ENCODE measurements around the gene LYG1. TPM values are rescaled to one million over a fixed set of nuclear protein-coding genes. Genes with fewer than 3 reads are reported as not detected.
"Not testable (repeated sequence)": the region's sequence is repeated elsewhere in the genome, so short reads cannot be mapped to it uniquely, and the experiment has no call there.

Gene LYG1
- total RNA-seq: 0.12 and 0.22 TPM in 2 replicates

DNA sequence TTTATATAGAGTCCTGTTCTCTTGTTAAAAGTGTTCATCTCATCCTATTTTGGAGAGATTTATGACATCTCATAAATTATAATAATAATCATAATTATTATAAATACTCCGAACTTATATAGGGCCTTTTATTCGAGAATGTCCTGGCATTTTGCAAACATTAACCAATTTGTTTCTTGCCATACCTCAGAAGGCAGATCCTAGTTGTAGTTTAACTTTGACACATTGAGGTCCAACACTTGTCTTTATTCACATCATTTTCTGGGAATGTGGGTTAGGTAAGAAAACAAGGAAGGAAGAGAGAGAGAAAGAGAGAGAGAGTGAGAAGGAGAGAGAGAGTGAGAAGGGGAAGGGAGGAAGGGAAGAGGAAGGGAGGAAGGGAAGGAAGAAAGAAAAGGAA lies at the start of gene LYG1:
Gene LYG1, minus strand, starts transcription at position 101 of the 400 bp plus-strand sequence. CDS start 5,527 bp downstream, outside the sequence.
- not testable (repeated sequence) for DNase-seq (ENCODE audit: low read depth); H3K4me3 ChIP-seq (ENCODE audit: low read depth, low read length)

DNA sequence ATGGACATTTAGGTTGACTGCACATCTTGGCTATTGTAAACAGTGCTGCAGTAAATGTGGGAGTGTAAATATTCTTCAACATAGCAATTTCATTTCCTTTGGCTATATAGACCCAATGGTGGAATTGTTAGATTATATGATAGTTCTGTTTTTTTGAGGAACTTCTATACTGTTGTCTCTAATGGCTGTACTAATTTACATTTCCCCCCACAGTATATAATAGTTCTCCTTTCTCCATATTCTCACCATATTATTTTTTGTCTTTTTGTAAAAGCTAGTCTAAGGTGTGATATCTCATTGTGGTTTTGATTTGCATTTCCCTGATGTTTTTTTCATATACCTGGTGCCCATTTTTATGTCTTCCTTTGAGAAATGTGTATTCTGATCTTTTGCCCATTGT lies 49.2 kb upstream of the LYG1 start:
- TF ChIP-seq, protein P1, sequence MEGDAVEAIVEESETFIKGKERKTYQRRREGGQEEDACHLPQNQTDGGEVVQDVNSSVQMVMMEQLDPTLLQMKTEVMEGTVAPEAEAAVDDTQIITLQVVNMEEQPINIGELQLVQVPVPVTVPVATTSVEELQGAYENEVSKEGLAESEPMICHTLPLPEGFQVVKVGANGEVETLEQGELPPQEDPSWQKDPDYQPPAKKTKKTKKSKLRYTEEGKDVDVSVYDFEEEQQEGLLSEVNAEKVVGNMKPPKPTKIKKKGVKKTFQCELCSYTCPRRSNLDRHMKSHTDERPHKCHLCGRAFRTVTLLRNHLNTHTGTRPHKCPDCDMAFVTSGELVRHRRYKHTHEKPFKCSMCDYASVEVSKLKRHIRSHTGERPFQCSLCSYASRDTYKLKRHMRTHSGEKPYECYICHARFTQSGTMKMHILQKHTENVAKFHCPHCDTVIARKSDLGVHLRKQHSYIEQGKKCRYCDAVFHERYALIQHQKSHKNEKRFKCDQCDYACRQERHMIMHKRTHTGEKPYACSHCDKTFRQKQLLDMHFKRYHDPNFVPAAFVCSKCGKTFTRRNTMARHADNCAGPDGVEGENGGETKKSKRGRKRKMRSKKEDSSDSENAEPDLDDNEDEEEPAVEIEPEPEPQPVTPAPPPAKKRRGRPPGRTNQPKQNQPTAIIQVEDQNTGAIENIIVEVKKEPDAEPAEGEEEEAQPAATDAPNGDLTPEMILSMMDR (conservative IDR thresholded peaks at IDR 0.05; ENCODE audit: low read depth, low read length): no peak
- no peak overlapping the region for H3K4me3 ChIP-seq (ENCODE audit: low read depth, low read length)
- no peak for DNase-seq (ENCODE audit: low read depth)

DNA sequence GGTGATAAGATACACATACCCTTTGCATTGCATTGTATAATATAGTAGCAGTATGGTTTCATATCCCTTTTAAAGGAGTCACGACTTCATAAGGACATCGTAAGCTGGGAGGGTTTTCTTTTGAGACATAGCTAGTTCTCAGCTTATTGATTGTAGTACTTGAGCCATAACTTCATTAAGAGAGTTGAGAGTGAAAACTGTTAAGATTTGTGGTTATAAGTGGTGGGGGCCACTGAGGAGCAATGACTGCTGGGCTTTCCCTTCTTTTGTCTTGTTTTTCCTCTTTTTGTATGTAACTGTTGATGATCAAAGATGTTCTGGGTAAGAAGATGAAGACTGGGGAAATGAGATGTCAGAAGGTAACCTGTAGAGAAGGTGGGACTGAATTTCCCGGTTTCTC lies 47.2 kb upstream of the LYG1 start:
- no peak for DNase-seq (ENCODE audit: low read depth)
- TF ChIP-seq, protein P1 (conservative IDR thresholded peaks at IDR 0.05; ENCODE audit: low read depth, low read length): no peak
- H3K4me3 ChIP-seq (ENCODE audit: low read depth, low read length): no peak overlapping the region

DNA sequence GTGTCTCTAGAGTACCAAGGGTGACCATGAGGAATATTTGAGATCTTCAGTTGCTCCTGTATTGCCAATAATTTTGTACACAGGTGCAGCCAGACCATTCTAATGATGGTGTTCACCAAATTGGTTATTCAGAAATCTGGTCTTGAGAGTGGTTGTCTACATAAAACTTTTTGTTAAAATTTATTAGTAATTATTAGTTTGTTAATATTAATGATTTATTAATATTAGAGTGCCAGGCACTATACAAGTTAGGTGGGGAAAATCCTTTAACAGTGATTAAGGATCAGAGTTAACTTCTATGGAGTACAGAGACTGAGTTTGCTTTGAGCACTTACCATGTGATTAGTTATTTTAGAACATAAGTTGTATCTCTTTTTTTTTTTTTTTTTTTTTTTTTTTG lies 45.2 kb upstream of the LYG1 start:
- DNase-seq (ENCODE audit: low read depth): no peak
- TF ChIP-seq, protein P1 (conservative IDR thresholded peaks at IDR 0.05; ENCODE audit: low read depth, low read length): no peak
- no peak overlapping the region for H3K4me3 ChIP-seq (ENCODE audit: low read depth, low read length)

DNA sequence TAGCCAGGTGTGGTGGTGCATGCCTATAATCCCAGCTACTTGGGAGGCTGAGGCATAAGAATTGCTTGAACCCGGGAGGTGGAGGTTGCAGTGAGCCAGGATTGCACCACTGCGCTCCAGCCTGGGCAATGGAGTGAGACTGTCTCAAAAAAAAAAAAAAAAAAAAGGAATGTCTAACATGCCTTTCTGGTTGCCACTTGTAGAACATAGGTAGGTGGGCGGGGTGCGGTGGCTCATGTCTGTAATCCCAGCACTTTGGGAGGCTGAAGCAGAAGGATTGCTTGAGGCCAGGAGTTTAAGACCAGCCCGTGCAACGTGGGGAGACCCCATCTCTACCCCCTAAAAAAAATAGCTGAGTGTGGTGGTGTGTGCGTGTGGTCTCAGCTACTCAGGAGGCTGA lies 44.4 kb upstream of the LYG1 start:
- not testable (repeated sequence) for DNase-seq (ENCODE audit: low read depth); H3K4me3 ChIP-seq (ENCODE audit: low read depth, low read length)

DNA sequence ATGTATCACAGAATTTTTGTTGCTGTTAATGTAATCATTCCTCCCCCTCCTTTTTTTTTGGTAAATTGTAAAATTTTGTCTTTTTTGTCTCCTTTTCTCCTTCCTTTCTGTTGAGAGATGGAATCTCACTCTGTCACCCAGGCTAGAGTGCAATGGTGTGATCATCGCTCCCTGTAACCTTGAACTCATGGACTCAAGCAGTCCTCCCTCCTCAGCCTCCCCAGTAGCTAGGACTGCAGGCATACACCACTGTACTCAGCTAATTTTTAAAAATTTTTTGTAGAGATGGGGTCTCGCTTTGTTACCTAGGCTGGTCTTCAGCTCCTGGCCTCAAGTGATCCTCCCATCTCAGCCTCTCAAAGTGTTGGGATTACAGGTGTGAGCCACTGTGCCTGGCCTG lies 41.5 kb upstream of the LYG1 start:
- H3K4me3 ChIP-seq (ENCODE audit: low read depth, low read length): no peak overlapping the region
- no peak for DNase-seq (ENCODE audit: low read depth)
- TF ChIP-seq, protein P1 (conservative IDR thresholded peaks at IDR 0.05; ENCODE audit: low read depth, low read length): no peak

DNA sequence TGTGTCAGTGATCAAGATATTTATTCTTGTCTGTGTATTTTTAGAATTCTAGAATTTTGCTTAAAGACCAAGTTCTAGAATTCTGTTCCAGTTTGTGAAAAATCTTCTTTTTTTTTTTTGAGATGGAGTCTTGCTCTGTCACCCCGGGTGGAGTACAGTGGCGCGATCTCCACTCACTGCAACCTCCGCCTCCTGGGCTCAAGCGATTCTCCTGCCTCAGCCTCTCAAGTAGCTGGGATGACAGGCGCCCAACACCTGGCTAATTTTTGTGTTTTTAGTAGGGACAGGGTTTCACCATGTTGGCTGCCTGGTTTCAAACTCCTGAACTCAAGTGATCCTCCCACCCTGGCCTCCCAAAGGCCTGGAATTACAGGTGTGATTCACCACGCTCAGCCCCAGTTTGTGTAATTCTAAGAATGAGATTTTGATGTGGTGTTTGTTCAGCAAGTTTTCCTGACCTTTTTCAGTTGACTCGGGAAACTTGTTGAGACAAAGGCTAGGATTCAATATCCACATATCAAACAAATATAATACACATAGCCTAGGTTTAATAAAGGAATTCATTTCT lies 39.8 kb upstream of the LYG1 start:
- no peak for DNase-seq (ENCODE audit: low read depth)
- TF ChIP-seq, protein P1 (conservative IDR thresholded peaks at IDR 0.05; ENCODE audit: low read depth, low read length): no peak
- no peak overlapping the region for H3K4me3 ChIP-seq (ENCODE audit: low read depth, low read length)

DNA sequence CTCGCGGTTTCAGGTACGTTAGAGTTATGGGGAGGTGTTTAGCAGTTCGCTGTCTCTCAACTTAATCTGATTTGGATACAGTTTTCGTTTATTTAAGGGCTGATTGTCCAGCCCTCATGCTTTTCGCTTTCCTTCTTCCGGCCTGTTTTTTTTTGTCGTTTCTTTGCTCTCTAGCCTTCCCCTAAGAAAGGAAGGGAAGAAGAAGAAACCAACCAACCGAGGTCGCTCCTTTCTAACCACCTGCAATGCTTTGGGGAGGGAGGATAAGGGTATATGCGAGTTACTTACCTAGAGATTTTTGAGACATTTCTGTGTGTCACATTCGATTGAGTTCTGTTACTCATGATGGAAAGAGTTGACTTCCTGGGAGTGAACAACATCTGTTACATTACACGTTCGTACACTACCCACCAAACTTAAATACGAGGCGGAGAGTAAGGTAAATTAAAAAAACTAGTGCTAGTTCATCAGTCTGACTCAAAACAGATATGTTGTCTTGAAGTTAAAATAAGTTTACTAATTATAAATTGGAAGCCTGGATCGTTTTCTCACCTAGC lies 37.1 kb upstream of the LYG1 start:
- H3K4me3 ChIP-seq (ENCODE audit: low read depth, low read length): peak overlapping the region; percentile 79
- no peak for DNase-seq (ENCODE audit: low read depth)
- TF ChIP-seq, protein P1 (conservative IDR thresholded peaks at IDR 0.05; ENCODE audit: low read depth, low read length): no peak

Measured in epithelial cell of proximal tubule (primary cell).